Purkinje cell (primary cell): ENCODE results near the gene RNF223. TPM values are rescaled to one million over a fixed set of nuclear protein-coding genes. Genes with fewer than 3 reads are reported as not detected.

Experiments used
- polyA plus RNA-seq: library from polyadenylated mRNA; unstranded; fragments of >200 nt; fragmentation: Nextera tagmentation; gene quantifications from 2 replicates; pipeline ENCODE4 v1.2.1, GENCODE V29; 2014

Gene RNF223
- polyA plus RNA-seq: not detected in 2 replicates

GRCh38 chr1:1073743-1074587 is at the start of gene RNF223:
RNF223 (minus strand) TSS chr1:1074306; CDS start chr1:1072566, 1,740 bp downstream.

GRCh38 chr1:1115786-1116700 is 41.9 kb upstream of the RNF223 start, which contains the start of gene C1orf159:
C1orf159 (minus strand) TSS chr1:1116089; CDS start chr1:1091543, 24,546 bp downstream.

Other genes with a start within 250 kb of the RNF223 start
- gene SAMD11, start 150.4 kb downstream of the RNF223 start, polyA plus RNA-seq: 0.13 TPM in 1 of 2 replicates, not detected in the other
- gene NOC2L, start 115.0 kb downstream of the RNF223 start, polyA plus RNA-seq: 2.5 and 8.2 TPM in 2 replicates
- 0.67 and 1.1 TPM in 2 replicates for gene KLHL17, start 113.7 kb downstream of the RNF223 start, polyA plus RNA-seq
- gene PLEKHN1, start 107.8 kb downstream of the RNF223 start, polyA plus RNA-seq: not detected in 2 replicates
- not detected in 2 replicates for gene PERM1, start 92.2 kb downstream of the RNF223 start, polyA plus RNA-seq
- gene HES4, start 74.2 kb downstream of the RNF223 start, polyA plus RNA-seq: not detected in 2 replicates
- gene ISG15, start 60.8 kb downstream of the RNF223 start, polyA plus RNA-seq: 11.3 and 18.9 TPM in 2 replicates
- 0.13 TPM in 1 of 2 replicates, not detected in the other for gene AGRN, start 54.2 kb downstream of the RNF223 start, polyA plus RNA-seq
- gene C1orf159, start 41.8 kb upstream of the RNF223 start, polyA plus RNA-seq: 0.26 TPM in 1 of 2 replicates, not detected in the other
- gene TTLL10, start 99.6 kb upstream of the RNF223 start, polyA plus RNA-seq: not detected in 2 replicates
- not detected in 2 replicates for gene TNFRSF18, start 132.3 kb upstream of the RNF223 start, polyA plus RNA-seq
- not detected in 2 replicates for gene TNFRSF4, start 139.8 kb upstream of the RNF223 start, polyA plus RNA-seq
- 3.7 and 10.0 TPM in 2 replicates for gene SDF4, start 157.7 kb upstream of the RNF223 start, polyA plus RNA-seq
- gene B3GALT6, start 157.9 kb upstream of the RNF223 start, polyA plus RNA-seq: 1.3 and 1.5 TPM in 2 replicates
- not detected in 2 replicates for gene C1QTNF12, start 172.4 kb upstream of the RNF223 start, polyA plus RNA-seq
- 0.87 and 3.4 TPM in 2 replicates for gene UBE2J2, start 199.5 kb upstream of the RNF223 start, polyA plus RNA-seq
- not detected in 2 replicates for gene SCNN1D, start 206.1 kb upstream of the RNF223 start, polyA plus RNA-seq
- 0.91 and 4.7 TPM in 2 replicates for gene ACAP3, start 233.6 kb upstream of the RNF223 start, polyA plus RNA-seq
- 0.26 and 2.6 TPM in 2 replicates for gene PUSL1, start 234.3 kb upstream of the RNF223 start, polyA plus RNA-seq